CD4-positive, alpha-beta T cell treated with Interleukin-1 beta for 1 hour (primary cell): ENCODE data around the gene PYGL.
"Not testable (repeated sequence)": the region's sequence is repeated elsewhere in the genome, so short reads cannot be mapped to it uniquely, and the experiment has no call there.

ENCODE experiments used
- DNase-seq, 2 donors: peaks; one replicate each; pipeline ENCODE4 v3.0.0-alpha.2; 2020 to 2022

The PYGL gene

GRCh38 chr14:50954811-50955372 is 10.6 kb upstream of the PYGL start:
- DNase-seq, result no peak

GRCh38 chr14:50953502-50953901 is 9.2 kb upstream of the PYGL start:
- DNase-seq, result no peak

- no peak for DNase-seq
Observed at GRCh38 chr14:50951032-50951431, 6.7 kb upstream of the PYGL start.

DNA sequence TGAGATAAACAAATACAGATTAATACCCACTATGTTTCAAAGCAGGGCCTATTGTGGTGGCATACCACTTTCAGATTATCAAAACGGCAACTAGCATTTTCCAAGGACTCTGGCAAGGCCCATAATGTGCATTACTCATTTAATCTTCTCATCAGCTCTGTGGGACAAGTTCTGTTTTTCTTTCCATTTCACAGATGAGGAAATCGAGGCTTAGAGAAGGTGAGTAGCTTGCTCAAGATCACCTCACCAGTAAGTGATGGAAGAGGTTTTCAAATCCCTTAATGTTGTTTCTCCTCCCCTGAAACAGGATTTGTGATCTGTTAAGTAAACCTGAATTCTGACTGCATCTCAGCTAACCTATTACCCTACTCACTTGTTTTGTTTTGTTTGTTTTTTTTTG is 3.9 kb upstream of the PYGL start:
- DNase-seq, result no peak

DNA sequence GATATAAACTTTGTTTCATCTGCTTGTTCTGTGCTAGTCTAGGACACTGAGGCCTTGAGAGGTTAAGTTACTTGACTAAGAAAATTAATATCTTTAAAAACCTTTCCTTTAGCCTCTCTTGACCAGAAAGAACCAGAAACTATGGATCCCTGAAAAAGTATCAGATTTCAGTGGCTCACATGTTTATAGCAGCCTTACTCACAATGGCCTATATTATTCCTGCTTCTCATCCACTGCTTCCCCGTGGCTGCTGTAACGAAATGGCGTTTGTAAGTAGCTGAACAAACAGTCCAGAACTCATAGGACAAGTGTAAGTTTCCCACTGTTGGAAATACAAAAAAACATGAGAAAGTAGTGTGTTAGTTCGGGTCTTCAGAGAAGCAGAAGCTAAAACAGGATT is 3.2 kb upstream of the PYGL start:
- DNase-seq, result no peak

GRCh38 chr14:50946234-50946935 is 2.1 kb upstream of the PYGL start:
- DNase-seq, result no peak

DNA sequence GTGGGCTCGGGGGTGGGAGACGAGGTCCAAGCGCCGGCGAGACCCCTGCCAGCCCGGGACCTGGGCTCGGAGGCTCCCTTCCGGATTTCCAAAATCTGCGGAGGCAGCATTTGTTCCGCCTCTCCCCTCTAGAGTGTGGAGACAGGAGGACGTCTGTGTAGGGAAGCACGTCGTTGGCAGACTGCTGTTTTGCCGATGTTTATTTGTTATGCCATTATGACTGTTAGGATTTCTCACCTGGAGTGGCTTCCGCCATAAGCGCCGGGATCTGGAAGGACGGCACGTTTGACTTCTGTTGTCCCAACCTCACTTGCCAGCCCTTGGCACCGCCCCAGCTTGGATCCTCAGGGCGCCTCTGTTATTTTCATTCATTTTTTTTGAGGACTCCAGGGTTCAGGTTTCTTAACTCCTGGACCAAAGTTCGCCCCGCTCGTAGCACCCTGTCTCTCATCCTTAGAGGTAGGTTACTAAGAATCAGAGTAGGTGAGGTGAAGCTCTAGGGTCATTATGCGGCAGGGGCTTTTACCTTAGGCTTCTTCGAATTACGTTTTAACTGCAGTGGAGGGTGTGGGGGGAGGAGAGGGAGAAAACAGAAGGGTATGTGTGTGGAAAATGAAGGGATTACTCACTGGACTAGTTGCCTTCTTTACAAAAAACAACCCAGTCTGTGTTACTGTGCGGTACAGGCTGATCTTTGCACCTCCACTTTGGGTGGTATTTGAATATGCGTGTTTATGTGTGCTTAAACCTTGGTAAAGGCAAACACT is 547 bp upstream of the PYGL start:
- no peak for DNase-seq

GRCh38 chr14:50943261-50943942 is 881 bp downstream of the PYGL start:
- no peak for DNase-seq

GRCh38 chr14:50941638-50942037 is 2.6 kb downstream of the PYGL start:
- DNase-seq, result not testable (repeated sequence)

- DNase-seq, result no peak
Observed at GRCh38 chr14:50941151-50941550, 3.1 kb downstream of the PYGL start.

- DNase-seq, result no peak
Observed at GRCh38 chr14:50937800-50938199, 6.5 kb downstream of the PYGL start.

GRCh38 chr14:50937325-50937724 is 7.0 kb downstream of the PYGL start:
- DNase-seq, result no peak

- no peak for DNase-seq
Observed at GRCh38 chr14:50936882-50937281, 7.4 kb downstream of the PYGL start.

DNA sequence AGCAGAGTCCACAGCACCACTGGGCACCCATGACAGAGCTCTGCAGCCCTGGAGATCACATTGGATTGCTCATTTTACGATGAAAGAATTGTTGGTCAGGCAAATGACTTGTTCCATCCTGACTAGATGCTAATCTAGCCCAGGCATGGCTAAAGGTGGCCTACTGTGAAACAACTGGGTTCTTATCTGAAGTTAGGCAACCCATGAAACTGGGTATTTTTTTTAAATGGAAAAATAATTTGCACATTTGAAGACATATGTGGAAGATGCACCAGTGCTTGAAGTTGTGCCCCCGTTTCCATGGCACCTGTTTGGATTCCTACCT is 8.3 kb downstream of the PYGL start:
- no peak for DNase-seq

DNA sequence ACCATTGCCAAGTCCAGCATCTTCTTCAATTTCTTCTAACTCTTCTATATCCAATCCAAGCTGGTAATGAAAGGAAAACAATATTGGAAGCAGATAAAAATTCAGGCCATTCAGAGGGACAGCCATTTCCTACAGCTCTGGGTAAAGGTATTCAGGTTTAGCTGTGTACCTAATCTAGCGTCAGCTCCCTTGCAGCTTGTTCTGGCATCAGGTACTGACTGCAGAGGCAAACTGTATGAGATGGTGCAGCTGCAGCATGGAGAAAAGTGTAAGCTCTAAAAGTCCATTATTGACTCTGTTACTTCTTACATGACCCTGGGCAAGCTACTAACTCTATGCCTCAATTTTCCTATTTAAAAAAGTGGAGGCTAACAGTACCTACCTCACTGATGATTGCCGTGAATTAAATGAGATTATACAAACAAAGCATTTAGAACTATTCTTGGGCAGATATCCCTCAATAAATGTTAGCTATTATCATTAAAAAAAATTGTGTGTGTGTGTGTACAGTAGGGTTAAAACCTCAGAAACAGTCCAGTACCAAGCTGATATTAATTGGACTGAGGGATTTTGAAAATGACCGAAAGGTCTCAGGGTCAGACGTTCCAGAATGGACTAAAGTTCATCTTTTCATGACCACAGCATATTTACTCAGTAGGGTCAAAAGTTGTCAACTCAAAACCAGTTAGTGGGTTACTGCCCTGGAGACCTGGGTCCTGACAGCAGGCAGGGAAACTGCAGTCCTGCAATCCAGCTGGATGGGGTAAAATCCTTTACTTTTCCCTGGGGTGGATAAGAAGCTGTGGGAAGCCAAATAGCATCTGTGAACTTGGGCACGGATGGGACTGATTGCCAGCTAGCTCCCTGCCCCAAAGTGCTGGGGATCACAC is 8.9 kb downstream of the PYGL start:
- DNase-seq, result no peak

GRCh38 chr14:50932592-50933495 is 11.4 kb downstream of the PYGL start:
- DNase-seq, result no peak

DNA sequence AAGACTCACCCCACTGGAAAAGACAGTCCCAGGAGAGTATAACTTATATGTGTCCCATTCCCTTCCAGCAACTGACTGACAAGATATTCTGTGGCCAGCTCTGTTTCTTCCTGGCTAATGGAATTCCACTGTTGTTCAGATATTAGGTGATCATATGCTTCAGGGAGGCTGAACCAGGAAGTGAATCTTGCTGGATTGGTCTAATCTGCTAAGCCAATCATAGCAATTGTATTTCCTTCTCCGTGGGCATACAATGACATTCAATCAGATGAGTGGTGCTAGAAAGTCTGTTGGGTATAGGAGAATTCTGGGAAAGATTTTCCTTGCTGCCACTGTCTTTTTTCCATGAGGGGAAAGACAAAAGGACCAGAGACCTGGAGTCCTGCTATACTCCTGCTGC is 12.1 kb downstream of the PYGL start:
- no peak for DNase-seq

DNA sequence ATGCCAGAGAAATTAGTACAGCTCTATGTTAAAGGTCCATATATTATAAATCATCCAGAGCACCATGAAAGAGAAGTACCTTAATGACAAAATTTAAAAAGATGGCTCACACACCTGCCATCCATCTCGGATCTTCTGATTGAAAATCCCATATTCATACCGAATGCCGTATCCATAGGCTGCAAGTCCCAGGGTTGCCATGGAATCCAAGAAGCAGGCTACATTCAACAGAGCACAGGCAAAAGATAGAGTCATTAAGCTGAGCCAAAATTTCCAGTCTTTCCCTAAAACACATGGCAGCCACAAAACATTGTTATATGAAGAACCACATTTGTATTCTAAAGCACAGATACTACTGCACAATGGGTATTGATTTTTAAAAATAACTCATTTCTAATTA is 12.7 kb downstream of the PYGL start:
- no peak for DNase-seq

DNA sequence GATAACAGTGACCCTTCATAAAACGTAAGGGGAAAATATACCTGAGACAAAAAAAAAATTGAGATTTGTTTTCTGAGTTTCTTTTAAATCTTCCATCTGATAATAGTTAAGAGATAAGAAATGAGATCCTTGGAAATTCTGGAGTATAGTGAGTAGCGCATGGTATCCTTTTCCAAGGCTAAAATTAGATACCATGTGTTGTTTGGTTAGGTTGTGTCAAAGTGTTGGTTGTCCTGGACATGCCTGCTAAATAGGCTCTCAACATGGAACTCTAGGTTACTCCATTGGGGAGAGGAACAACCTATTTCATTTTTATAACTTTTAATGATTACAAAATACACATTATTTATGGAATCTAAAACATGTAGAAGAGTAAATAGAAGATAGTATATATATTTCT is 14.8 kb downstream of the PYGL start:
- no peak for DNase-seq

DNA sequence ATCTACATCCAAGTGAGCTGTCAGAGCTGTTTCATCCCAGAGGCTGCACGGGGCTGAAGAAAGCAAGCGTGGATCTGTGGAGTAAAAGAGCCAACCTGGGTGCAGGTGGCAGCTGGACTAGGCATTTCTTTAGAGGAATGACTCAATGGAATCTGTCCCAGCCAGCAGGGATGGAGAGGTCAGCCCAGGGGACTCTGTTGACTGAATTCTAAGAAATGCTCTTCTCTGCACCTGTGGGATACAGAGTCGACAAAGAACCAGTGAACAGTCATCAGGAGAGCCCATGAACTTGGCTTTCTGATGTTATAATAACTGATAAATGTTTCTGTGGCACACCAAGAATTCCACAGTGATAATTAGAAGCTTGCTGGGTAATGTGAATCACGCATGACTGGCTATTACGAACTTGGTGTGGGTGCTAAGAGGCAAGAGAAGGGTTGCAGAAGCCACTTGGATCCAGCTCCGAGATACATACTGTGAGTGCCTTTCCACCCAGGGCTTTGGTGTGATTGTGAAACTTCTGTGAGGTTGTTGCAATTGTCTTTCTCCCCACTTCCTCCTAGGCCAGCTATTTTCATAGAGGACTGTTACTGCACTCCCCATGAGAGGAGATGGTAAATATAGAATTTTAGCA is 16.2 kb downstream of the PYGL start:
- DNase-seq, result peak in 1 of 2 donors; percentile 46

DNA sequence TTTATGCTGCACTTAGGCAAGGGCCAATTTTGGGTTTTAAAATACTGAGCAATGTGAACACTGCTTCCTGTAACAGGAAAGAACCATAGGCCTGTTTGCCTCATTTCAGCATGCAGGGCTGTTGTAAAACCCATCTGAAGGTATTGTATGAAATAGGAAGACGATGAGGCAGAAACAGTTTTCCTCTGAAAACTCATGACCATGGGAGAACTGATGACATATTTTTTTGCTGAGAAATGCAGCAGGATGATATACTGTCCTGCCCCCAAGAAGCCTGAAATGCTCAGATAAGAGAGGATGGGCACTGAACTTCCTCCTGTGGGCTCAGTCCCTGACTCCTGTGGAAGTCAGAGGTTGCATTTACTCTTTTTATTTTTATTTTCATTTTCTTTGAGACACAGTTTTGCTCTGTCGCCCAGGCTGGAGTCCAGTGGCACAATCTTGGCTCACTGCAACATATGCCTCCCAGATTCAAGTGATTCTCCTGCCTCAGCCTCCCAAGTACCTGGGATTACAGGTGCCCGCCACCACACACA is 17.4 kb downstream of the PYGL start:
- DNase-seq, result no peak
